ENCODE data around the gene UPB1. TPM values are rescaled to one million over a fixed set of nuclear protein-coding genes. Genes with fewer than 3 reads are reported as not detected.

The UPB1 gene
- total RNA-seq, 4 donors from 2014 or later: 0.57 TPM; not detected in 3

DNA sequence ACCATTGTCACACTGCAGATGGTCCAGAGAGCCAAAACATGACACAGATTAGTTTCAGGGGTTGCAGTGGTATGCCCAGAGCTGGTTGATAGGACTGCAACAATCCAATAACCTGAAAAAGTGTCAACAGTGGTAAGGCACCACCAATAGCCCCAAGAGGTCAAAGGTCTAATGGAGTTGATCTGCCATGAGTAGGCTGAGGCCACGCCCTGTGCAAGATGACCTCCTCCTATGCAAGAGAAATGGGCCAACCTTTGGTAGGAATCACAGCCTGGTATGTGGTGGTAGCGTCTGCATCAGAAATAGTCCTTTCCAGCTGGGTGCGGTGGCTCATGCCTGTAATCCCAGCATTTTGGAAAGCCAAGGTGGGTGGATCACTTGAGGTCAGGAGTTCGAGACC, 40.2 kb downstream of the UPB1 start:
- H3K27me3 ChIP-seq: no peaks in the 10 kb centered on the region
- H3K9me3 ChIP-seq: no peaks in the 10 kb centered on the region
- H3K27ac ChIP-seq: no peak overlapping the region
- intact Hi-C loops (cut with DNase I): no loop called here
- no peak for DNase-seq
- WGBS, 2 donors: 87 to 98% methylated on average over 4 of the region's 4 CpGs
- no peaks in the 10 kb centered on the region for H3K4me1 ChIP-seq
- no peak overlapping the region for H3K4me3 ChIP-seq
- no peak for TF ChIP-seq POLR2A (IDR thresholded peaks at IDR 0.05)
- TF ChIP-seq, protein P1, sequence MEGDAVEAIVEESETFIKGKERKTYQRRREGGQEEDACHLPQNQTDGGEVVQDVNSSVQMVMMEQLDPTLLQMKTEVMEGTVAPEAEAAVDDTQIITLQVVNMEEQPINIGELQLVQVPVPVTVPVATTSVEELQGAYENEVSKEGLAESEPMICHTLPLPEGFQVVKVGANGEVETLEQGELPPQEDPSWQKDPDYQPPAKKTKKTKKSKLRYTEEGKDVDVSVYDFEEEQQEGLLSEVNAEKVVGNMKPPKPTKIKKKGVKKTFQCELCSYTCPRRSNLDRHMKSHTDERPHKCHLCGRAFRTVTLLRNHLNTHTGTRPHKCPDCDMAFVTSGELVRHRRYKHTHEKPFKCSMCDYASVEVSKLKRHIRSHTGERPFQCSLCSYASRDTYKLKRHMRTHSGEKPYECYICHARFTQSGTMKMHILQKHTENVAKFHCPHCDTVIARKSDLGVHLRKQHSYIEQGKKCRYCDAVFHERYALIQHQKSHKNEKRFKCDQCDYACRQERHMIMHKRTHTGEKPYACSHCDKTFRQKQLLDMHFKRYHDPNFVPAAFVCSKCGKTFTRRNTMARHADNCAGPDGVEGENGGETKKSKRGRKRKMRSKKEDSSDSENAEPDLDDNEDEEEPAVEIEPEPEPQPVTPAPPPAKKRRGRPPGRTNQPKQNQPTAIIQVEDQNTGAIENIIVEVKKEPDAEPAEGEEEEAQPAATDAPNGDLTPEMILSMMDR (IDR thresholded peaks at IDR 0.05): no peak
- H3K36me3 ChIP-seq: peaks cover 0 to 22% (median 0%) of the 10 kb centered on the region in 3 donors

DNA sequence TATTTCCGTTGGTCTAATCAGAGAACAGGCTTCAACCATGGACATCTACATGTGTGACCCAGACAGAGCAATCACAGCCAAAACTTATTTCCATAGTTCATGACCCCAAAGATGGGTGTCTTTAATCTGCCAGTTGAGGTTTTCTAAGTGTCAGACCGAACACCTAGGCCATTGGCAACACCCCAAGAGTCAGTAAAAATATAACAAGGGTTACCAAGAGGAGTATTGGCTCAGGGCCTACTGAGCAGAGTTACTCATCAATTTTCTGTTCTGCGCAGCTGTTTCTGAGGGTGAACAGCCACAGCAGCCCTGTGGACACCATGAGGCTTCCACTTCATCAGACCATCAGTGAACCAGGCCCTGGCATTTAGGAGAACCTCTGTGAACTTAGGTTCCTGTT, 41.0 kb downstream of the UPB1 start:
- intact Hi-C loops (cut with DNase I): no loop called here
- Histone ChIP-seq H3K9me3 (no peaks in the 10 kb centered on the region), H3K36me3 (peaks cover 0 to 29% (median 7%) of the 10 kb centered on the region in 3 donors), H3K4me3 (no peak overlapping the region), H3K27ac (no peak overlapping the region), H3K27me3 (no peaks in the 10 kb centered on the region), H3K4me1 (no peaks in the 10 kb centered on the region)
- WGBS, 2 donors: 70 to 100% methylated on average over 2 to 3 of the region's 3 CpGs
- no peak for DNase-seq
- TF ChIP-seq, protein P1 (IDR thresholded peaks at IDR 0.05): no peak
- TF ChIP-seq POLR2A (IDR thresholded peaks at IDR 0.05): no peak

DNA sequence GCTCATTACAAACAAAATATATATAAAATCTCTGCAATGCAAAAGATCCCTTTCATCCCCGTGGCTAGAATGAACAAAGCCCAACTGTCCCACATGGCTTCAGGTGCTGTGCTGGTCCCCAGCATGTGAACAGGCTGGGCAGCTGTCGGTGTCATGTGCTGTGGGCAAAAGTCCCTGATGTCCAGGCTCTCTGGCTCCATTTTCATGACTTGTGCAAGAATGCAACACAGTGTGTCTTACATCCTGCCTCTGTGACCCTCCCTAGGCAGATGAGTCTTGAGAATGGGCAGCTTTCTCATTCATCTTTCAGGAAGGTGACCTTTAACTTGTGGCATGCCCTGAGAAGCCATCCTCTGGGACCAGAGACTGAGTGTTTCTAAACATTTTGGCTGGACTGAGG, 45.3 kb downstream of the UPB1 start:
- H3K27ac ChIP-seq: no peak overlapping the region
- WGBS, 2 donors: 73 to 83% methylated on average over 2 of the region's 2 CpGs
- H3K9me3 ChIP-seq: no peaks in the 10 kb centered on the region
- peaks cover 7 to 27% (median 12%) of the 10 kb centered on the region in 3 donors for H3K4me1 ChIP-seq
- TF ChIP-seq, protein P1 (IDR thresholded peaks at IDR 0.05): no peak
- TF ChIP-seq POLR2A (IDR thresholded peaks at IDR 0.05): no peak
- intact Hi-C loops (cut with DNase I): no loop called here
- no peaks in the 10 kb centered on the region for H3K27me3 ChIP-seq
- no peak for DNase-seq
- H3K36me3 ChIP-seq: peaks cover 14 to 73% (median 35%) of the 10 kb centered on the region in 3 donors
- no peak overlapping the region for H3K4me3 ChIP-seq

DNA sequence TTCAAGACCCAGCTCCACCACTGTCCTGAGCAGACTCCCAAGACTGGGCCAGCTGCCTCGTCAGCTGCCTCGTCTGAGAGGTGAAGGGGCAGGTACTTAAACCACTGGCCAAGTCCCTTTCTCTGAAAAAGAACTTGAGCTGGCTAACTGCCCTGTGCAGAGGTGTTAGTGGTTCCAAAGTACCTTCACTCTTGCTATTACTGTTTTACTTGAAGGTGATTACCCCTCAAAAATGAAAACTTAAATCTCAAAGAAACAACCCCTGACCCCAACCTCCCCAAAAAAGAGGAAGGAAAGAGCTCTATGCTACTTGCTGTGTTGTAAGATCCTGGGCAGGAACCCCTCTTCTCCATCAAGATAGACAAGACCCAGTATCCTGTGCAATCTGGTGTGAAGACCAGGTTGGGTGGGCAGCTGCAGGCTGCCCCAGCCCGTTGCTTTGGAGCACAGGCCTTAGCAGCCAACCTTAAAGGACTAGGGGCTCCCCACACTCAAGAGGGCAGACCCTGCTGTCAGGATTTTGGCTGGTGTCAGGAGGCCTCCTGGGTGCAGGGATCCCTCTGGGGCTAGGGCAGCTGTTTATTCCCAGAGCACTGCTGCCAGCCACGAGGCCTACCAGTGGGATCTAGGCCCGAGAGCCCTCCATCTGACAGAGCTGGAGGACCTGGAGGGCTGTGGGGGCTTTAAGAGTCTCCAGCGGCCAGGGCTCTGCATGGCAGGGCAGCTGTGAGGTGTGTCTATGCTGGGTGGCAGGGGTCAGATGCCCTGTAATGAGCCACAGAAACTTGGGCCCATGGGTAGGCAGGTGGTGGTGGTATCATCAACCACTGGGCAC, 46.8 kb downstream of the UPB1 start:
- TF ChIP-seq, protein P1 (IDR thresholded peaks at IDR 0.05): no peak
- TF ChIP-seq POLR2A (IDR thresholded peaks at IDR 0.05): no peak
- intact Hi-C loops (cut with DNase I): no loop called here
- peaks cover 7 to 33% (median 16%) of the 10 kb centered on the region in 3 donors for H3K4me1 ChIP-seq
- no peaks in the 10 kb centered on the region for H3K27me3 ChIP-seq
- H3K9me3 ChIP-seq: no peaks in the 10 kb centered on the region
- WGBS, 2 donors: 55 to 83% methylated on average over 2 to 3 of the region's 6 CpGs
- DNase-seq: no peak
- H3K27ac ChIP-seq: no peak overlapping the region
- H3K4me3 ChIP-seq: no peak overlapping the region
- H3K36me3 ChIP-seq: peaks cover 19 to 88% (median 43%) of the 10 kb centered on the region in 3 donors

DNA sequence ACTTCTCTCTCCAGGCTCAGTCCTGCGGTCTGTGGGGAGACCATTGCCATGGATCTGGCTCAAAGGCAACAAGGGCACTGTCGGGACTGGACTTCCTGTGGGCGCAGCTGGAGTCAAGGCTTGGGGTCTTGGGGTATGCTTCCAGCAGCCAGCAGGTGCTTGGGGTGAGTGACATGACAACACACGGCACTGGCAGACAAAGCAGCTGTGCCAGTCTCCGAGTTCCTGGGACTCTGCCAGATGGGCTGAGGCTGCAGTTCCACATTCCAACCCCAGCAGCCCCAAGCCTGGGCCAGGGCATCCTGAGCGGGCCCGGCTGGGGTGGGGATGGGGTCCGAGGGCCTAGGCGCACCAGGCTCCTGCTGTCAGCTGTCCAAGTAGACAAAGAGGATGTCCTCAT, 47.5 kb downstream of the UPB1 start:
- Histone ChIP-seq H3K4me1 (peaks cover 7 to 33% (median 16%) of the 10 kb centered on the region in 3 donors), H3K9me3 (no peaks in the 10 kb centered on the region), H3K27ac (no peak overlapping the region), H3K4me3 (no peak overlapping the region), H3K36me3 (peaks cover 25 to 95% (median 51%) of the 10 kb centered on the region in 3 donors), H3K27me3 (no peaks in the 10 kb centered on the region)
- no peak for DNase-seq
- TF ChIP-seq, protein P1 (IDR thresholded peaks at IDR 0.05): no peak
- 38 to 70% methylated on average over 3 to 4 of the region's 9 CpGs for WGBS, 2 donors
- intact Hi-C loops (cut with DNase I): no loop called here
